Activated naive CD8-positive, alpha-beta T cell (primary cell): ENCODE measurements around the gene HIPK2.

Experiments used
- H3K27ac Mint-ChIP-seq: one replicate; pipeline ENCODE4 v1.8.0; 2021; ENCODE audit warnings: mixed read lengths
- H3K27me3 Mint-ChIP-seq: one replicate; pipeline ENCODE4 v1.8.0; 2021; ENCODE audit warnings: mixed read lengths
- H3K36me3 Mint-ChIP-seq: one replicate; pipeline ENCODE4 v1.8.0; 2021; ENCODE audit warnings: mixed read lengths
- H3K4me1 Mint-ChIP-seq: one replicate; pipeline ENCODE4 v1.8.0; 2021; ENCODE audit warnings: low read depth, mixed read lengths
- H3K4me3 Mint-ChIP-seq: one replicate; pipeline ENCODE4 v1.8.0; 2021; ENCODE audit warnings: mild to moderate bottlenecking, mixed read lengths
- H3K9me3 Mint-ChIP-seq: one replicate; pipeline ENCODE4 v1.8.0; 2021; ENCODE audit warnings: low read depth, mixed read lengths

The HIPK2 gene

DNA sequence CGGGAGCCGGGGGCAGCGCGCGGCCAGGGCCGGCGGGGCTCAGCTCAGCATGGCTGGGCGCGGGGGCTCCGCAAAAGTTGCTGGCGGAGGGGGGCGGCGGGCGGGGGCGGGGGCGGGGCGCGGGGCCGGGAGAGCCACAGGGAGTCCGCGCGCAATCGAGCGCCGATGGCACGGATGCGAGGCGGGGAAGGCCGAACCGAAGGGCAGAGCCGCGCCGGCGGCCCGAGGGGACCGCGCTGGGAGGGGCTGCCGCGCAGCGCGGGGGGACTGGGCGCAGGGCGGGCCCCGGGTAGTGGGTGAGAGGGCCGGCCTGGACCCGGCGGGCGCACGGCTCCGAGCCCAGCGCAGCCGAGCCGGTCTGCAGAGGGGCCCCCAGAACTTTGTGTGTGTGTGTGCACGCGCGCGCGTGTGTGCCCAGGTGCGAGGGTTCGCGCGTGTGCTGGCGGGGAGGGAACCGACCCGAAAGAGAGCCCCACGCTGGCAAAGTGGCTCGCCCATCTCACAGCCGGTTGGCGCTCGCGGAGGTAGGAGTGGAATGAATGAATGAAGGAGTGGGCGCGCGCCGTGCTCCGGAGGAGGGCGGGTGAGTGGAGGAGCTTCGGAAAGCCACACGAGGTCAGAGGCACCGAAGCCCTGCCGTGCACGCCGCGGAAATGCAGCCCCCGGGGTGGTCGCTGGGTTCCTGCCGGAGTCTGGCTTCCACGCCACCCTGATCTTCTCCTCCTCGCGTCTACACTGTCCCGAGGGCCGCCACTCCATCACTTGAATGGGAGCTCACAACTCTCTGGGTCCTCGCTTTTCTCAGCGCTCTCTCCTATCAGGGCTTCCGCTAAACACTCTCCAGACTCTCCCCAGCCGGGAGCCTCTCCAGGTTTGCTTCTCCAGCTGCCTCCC lies at the start of gene HIPK2:
Gene HIPK2 (minus strand): TSS at position 51 of the 894 bp plus-strand sequence. CDS start 375 bp downstream, outside the sequence.
- Mint-ChIP-seq H3K4me1 (peaks cover 45% of the 10 kb centered on the region), H3K9me3 (no peaks in the 10 kb centered on the region), H3K36me3 (no peaks in the 10 kb centered on the region), H3K27me3 (peaks cover 5% of the 10 kb centered on the region), H3K27ac (peak within 1 kb of the TSS; percentile 97), H3K4me3 (peak within 1 kb of the TSS; percentile 98)

GRCh38 chr7:139827042-139827441 lies 49.2 kb upstream of the HIPK2 start:
- no peaks in the 10 kb centered on the region for H3K36me3 Mint-ChIP-seq
- no peak overlapping the region for H3K27ac Mint-ChIP-seq
- H3K4me1 Mint-ChIP-seq, result peaks cover 15% of the 10 kb centered on the region
- H3K27me3 Mint-ChIP-seq, result no peaks in the 10 kb centered on the region
- no peaks in the 10 kb centered on the region for H3K9me3 Mint-ChIP-seq
- no peak overlapping the region for H3K4me3 Mint-ChIP-seq

GRCh38 chr7:139825666-139826290 lies 48.0 kb upstream of the HIPK2 start:
- Mint-ChIP-seq H3K36me3 (no peaks in the 10 kb centered on the region), H3K4me1 (peaks cover 13% of the 10 kb centered on the region), H3K27ac (no peak overlapping the region), H3K27me3 (no peaks in the 10 kb centered on the region), H3K9me3 (no peaks in the 10 kb centered on the region), H3K4me3 (no peak overlapping the region)

DNA sequence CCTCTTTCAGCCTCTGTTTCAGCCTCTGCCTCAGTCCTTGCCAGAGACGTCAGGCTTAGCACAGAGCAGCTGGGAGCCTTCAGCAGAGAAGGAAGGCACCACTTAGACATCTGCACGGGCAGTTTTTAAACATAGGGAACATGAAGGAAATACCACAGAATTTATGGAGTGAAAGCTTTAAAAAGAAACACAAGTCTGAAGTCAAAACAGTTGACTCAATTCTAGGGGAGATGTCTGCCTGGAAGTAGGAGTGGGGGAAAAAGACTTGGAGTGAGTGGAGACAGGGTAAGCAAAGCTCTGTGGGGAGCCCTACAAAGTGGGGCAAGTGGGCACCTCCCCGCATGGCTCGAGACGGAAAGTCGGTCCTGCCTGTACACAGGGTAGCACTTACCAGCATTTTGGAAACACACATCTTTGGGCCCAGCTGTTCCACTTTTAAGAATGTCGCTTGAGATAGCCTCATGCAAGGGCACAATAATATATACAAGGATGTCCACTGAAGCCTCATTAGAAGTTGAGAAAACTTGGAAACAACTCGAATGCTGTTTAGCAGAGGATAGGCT lies 46.2 kb upstream of the HIPK2 start:
- no peaks in the 10 kb centered on the region for H3K36me3 Mint-ChIP-seq
- H3K27me3 Mint-ChIP-seq, result no peaks in the 10 kb centered on the region
- no peak overlapping the region for H3K27ac Mint-ChIP-seq
- H3K4me3 Mint-ChIP-seq, result no peak overlapping the region
- no peaks in the 10 kb centered on the region for H3K4me1 Mint-ChIP-seq
- no peaks in the 10 kb centered on the region for H3K9me3 Mint-ChIP-seq

DNA sequence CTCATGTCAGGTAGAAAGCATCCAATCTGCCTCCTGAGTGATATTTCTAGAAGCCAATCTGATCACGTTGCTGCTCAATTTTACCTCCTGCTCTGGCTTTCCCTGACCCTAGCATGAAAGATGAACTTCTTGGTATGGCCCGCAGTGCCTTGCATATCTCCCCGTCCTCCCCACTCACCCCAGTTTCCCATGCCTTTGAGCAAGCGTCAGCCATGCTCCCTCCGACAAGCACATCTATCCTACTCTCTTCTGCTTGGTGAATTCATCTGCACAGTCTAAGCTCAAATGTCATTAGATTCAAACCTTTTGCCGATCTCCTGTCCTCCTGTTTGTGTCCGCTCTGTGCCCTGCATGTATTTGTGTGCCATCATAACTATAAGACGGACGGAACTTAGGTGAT lies 45.1 kb upstream of the HIPK2 start:
- no peaks in the 10 kb centered on the region for H3K9me3 Mint-ChIP-seq
- H3K36me3 Mint-ChIP-seq, result no peaks in the 10 kb centered on the region
- no peaks in the 10 kb centered on the region for H3K4me1 Mint-ChIP-seq
- H3K27me3 Mint-ChIP-seq, result no peaks in the 10 kb centered on the region
- no peak overlapping the region for H3K4me3 Mint-ChIP-seq
- H3K27ac Mint-ChIP-seq, result no peak overlapping the region

- no peak overlapping the region for H3K4me3 Mint-ChIP-seq
- H3K9me3 Mint-ChIP-seq, result no peaks in the 10 kb centered on the region
- H3K27ac Mint-ChIP-seq, result no peak overlapping the region
Measured at GRCh38 chr7:139821349-139822105, 43.7 kb upstream of the HIPK2 start.

DNA sequence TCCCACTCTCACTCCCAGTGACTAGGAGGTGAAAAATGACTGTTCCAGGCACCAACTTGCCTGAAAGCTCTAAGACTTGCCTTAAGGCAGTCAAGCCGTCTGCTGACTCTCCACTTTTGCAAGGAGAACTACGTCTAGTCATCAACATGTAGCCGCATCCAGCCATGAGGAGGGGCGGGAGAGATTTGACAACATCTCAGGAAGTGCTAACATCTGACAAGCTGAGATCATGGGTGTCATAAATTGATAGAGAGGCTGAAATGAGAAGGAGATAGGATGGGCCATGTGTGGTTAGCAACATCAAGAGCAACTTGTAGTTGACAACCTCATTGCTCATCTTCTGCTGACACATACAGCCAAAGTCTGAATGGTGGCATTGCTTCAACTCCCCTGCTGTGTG lies 42.3 kb upstream of the HIPK2 start:
- H3K36me3 Mint-ChIP-seq, result no peaks in the 10 kb centered on the region
- H3K27ac Mint-ChIP-seq, result no peak overlapping the region
- no peaks in the 10 kb centered on the region for H3K27me3 Mint-ChIP-seq

More at GRCh38 chr7:139821349-139822105, 43.7 kb upstream of the HIPK2 start:
- H3K36me3 Mint-ChIP-seq, result no peaks in the 10 kb centered on the region
- H3K4me1 Mint-ChIP-seq, result no peaks in the 10 kb centered on the region
- no peaks in the 10 kb centered on the region for H3K27me3 Mint-ChIP-seq

DNA sequence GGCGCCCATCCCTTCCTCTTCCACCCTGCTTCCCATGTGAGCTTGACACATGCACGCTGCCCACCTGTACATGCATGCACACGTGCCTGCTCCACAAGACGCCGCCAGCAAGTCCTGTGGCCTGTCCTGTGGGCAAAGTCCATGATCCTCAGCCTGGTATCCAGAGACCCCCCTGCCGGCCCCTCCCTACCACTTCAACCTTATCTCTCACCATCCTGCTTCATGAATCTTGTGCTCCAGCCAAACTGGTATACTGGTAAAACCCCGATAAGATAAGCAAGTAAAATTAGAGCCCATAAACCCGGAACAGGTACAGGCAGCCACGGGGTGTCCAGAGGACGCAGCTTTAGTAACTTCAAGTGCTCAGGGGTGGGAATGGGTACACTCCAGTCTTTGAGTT lies 39.5 kb upstream of the HIPK2 start:
- no peaks in the 10 kb centered on the region for H3K36me3 Mint-ChIP-seq
- H3K27me3 Mint-ChIP-seq, result no peaks in the 10 kb centered on the region
- H3K27ac Mint-ChIP-seq, result no peak overlapping the region
- peaks cover 3% of the 10 kb centered on the region for H3K9me3 Mint-ChIP-seq
- H3K4me1 Mint-ChIP-seq, result peaks cover 8% of the 10 kb centered on the region
- H3K4me3 Mint-ChIP-seq, result no peak overlapping the region

More for the DNA sequence above, 42.3 kb upstream of the HIPK2 start:
- Mint-ChIP-seq H3K4me3 (no peak overlapping the region), H3K9me3 (peaks cover 3% of the 10 kb centered on the region), H3K4me1 (no peaks in the 10 kb centered on the region)

- H3K9me3 Mint-ChIP-seq, result peaks cover 3% of the 10 kb centered on the region
- peaks cover 8% of the 10 kb centered on the region for H3K4me1 Mint-ChIP-seq
- no peak overlapping the region for H3K27ac Mint-ChIP-seq
- no peaks in the 10 kb centered on the region for H3K27me3 Mint-ChIP-seq
- no peak overlapping the region for H3K4me3 Mint-ChIP-seq
- no peaks in the 10 kb centered on the region for H3K36me3 Mint-ChIP-seq
Measured at GRCh38 chr7:139813689-139814088, 35.9 kb upstream of the HIPK2 start.

- Mint-ChIP-seq H3K9me3 (peaks cover 3% of the 10 kb centered on the region), H3K4me1 (peaks cover 8% of the 10 kb centered on the region), H3K36me3 (no peaks in the 10 kb centered on the region), H3K27me3 (no peaks in the 10 kb centered on the region), H3K4me3 (no peak overlapping the region), H3K27ac (no peak overlapping the region)
Measured at GRCh38 chr7:139813151-139813550, 35.4 kb upstream of the HIPK2 start.

DNA sequence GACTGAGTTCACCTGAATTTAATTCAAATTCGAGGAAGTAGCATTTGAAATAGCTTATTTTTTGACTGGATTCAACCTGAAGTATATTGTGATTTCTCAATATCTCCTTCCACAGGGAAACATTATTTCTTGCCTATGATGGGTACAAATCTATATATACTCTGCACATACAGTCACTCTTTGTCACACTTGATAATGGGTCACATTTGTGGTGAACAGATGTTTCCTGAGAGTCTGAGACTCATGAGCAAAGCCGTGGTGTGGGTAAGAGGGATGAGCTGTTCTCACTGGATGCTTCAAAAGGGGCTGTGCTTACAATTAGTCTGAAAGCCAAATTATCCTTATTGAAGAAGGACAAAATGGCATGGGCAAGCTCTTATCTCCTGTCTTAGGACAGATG lies 33.3 kb upstream of the HIPK2 start:
- H3K27ac Mint-ChIP-seq, result no peak overlapping the region
- H3K36me3 Mint-ChIP-seq, result no peaks in the 10 kb centered on the region
- H3K9me3 Mint-ChIP-seq, result peaks cover 3% of the 10 kb centered on the region
- H3K27me3 Mint-ChIP-seq, result no peaks in the 10 kb centered on the region
- no peak overlapping the region for H3K4me3 Mint-ChIP-seq
- H3K4me1 Mint-ChIP-seq, result peaks cover 8% of the 10 kb centered on the region

DNA sequence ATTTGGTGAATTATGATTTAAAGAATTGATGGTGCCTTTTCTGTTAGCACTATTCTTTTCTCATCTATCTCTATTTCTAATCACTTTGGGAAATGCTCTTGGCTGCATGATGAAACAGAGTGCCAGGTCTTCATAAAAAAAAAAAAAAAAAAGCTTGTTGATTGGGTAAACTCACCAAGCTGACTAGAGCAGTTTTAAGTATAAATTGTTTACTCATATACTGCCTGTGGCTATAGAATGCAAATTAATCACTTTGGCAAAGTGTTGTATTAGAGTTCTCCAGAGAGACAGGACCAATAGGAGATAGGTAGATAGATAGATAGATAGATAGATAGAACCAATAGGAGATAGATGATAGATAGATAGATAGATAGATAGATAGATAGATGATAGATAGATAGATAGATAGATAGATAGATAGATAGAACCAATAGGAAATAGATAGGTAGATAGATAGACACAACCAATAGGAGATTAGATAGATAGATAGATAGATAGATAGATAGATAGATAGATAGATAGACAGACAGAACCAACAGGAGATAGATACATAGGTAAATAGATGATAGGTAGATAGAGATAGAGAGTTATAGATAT lies 31.1 kb upstream of the HIPK2 start:
- H3K27ac Mint-ChIP-seq, result no peak overlapping the region
- peaks cover 5% of the 10 kb centered on the region for H3K4me1 Mint-ChIP-seq
- H3K4me3 Mint-ChIP-seq, result no peak overlapping the region
- H3K9me3 Mint-ChIP-seq, result peaks cover 9% of the 10 kb centered on the region
- peaks cover 2% of the 10 kb centered on the region for H3K36me3 Mint-ChIP-seq
- H3K27me3 Mint-ChIP-seq, result no peaks in the 10 kb centered on the region

DNA sequence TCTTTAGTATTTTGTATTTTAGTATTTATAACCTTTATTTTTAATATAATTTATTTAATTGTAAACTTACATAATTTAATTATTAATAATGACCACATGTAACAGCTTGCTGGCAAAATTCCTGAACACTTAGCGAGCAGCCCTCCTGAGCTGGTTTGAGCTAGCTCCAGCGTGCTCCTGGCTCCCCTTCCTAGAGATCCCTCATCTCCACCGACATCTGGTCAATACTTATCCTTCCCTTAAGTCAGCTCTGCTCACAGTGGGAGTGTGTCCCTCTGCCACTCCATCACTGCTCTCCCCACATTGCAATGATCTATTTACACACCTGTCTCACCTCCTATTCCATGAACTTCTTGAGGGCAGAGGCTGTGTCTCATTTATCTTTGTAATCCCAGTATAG lies 30.6 kb upstream of the HIPK2 start:
- peaks cover 9% of the 10 kb centered on the region for H3K9me3 Mint-ChIP-seq
- no peaks in the 10 kb centered on the region for H3K27me3 Mint-ChIP-seq
- no peak overlapping the region for H3K4me3 Mint-ChIP-seq
- H3K36me3 Mint-ChIP-seq, result peaks cover 2% of the 10 kb centered on the region
- no peak overlapping the region for H3K27ac Mint-ChIP-seq
- H3K4me1 Mint-ChIP-seq, result peaks cover under 1% of the 10 kb centered on the region

DNA sequence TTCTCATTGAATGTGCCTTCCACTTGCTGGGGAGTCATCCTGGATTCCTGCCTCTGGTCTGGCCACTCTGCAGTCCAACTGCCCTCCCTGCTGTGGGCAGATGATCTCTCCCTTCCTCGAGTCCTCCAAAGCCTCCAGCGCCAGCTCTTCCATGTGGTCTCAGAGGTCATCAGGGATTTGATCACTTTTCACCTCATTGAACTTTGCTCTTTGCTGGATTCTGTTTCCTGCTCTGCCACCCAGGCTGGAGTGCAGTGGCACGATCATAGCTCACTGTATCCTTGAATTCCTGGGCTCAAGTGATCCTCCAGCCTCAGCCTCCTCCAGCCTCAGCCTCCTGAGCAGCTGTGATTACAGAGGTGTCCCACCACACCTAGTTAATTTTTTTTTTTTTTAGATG lies 29.2 kb upstream of the HIPK2 start:
- H3K27me3 Mint-ChIP-seq, result no peaks in the 10 kb centered on the region

More for the DNA sequence above, 29.2 kb upstream of the HIPK2 start:
- Mint-ChIP-seq H3K4me3 (no peak overlapping the region), H3K36me3 (peaks cover 5% of the 10 kb centered on the region), H3K4me1 (no peaks in the 10 kb centered on the region), H3K9me3 (peaks cover 18% of the 10 kb centered on the region), H3K27ac (no peak overlapping the region)
